Endometrium (tissue), 2 donors: ENCODE measurements around the gene MEIOSIN.

Source experiments
- FAIRE-seq: peaks from 2 replicates; lab custom pipeline; 2012; peaks lifted over from hg19 to GRCh38; lab: Jason Lieb, UNC
- donor health status: control.
- donor health status: control.

MEIOSIN gene

DNA sequence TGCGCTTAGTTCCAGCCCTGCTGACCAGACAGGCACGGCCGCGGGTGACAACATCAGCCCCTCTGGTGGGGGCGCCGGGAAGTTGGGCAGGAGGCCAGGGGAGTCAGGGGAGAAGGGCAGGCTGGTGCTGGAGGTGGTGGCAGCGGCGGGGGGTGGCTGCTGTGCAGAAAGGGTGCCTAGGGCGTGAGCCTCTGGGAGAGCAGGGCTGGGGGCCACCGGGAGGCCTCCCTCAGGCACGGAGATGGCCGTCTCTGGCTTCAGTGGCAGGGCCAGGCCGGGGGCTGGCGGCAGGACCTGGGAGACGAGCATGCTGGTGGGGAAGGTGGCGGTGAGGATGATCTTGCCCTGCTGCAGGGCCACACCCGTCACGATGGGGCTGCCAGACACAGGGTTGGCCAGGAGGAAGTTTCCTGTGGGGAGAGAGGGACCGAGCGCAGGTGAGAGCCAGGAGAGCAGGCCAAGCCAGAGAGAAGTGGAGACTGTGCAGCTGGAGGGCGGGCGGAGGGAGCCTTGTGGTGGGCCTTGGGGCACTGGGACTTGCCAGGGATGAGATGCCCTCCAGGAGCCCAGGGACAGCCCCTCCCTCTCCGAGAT lies 32.6 kb downstream of the MEIOSIN start:
- FAIRE-seq = no peak

DNA sequence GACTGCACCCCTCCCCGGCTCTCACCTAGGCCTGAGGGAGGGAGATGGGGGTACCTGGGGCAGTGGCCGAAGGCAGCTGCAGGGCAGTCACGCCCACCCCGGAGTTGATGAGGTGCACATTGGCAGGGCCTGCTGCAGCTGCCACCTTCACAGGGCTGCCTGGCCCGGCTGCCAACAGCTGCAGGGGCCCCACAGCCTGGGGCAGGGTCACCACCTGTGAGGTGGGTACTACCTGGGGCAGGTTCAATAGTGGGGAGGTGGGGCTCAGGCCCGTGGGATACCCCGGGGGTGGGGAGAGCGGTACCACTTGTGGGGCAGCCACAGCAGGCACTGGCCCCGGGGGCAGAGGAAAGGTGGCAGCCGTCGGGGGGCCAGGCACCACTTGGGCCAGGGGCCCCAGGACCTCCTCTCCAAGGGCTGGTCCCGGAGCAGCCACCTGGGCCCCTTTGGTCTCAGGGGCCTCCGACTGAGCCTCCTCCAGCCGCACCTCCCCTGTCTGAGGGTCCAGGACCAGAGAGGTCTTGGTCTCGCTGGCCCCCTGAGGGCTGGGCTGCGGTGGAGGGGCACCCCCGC lies 33.1 kb downstream of the MEIOSIN start:
- no peak for FAIRE-seq

DNA sequence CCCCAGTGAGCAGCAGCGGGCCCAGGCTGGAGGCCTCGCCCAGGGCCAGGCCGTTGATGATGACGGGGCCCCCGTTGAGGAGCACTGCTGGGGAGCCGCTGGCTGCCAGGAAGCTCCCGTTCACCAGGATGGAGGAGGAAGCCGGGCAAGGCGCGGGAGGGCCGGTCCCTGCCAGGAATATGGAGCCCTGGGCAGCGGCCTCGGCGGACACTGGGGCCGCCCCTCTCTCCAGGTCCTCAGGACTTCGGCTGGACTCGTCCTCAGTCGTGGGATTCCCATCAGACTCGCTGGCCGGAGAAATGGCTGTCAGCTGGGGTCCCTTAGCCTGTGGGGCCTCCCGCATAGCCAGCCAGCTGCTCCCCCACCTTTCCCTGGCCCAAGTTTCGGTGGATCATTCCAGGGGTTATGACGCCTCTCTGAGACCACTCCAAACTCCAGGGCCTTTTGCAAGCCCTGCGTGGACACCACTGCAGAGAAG lies 33.7 kb downstream of the MEIOSIN start:
- FAIRE-seq = no peak

DNA sequence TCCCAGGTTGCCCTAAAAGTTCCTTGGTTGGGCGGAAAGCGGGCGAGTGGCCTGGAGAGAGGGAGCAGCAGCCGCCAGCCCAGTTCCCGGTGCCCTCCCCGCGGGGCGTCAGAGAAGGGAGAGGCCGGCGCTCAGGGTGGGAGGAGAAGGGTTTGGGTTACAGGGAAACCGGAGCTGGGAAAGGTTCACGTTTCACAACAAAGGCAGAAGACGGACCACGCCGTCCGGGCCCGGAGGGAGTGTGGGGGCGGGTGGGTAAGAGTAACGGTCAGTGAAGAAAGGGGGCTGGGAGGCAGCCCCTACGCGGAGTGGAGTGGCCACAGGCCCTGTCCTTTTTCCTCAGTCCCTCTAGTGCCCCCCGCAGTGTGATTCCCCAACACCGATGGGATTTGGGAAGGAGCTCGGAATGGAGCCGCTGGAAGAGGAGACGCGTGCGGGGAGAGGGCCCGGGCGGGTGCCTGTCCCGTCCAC lies 34.2 kb downstream of the MEIOSIN start:
- no peak for FAIRE-seq

- no peak for FAIRE-seq
Observed at GRCh38 chr19:45767881-45768654, 34.8 kb downstream of the MEIOSIN start.

GRCh38 chr19:45768655-45768983 lies 35.4 kb downstream of the MEIOSIN start:
- no peak for FAIRE-seq

DNA sequence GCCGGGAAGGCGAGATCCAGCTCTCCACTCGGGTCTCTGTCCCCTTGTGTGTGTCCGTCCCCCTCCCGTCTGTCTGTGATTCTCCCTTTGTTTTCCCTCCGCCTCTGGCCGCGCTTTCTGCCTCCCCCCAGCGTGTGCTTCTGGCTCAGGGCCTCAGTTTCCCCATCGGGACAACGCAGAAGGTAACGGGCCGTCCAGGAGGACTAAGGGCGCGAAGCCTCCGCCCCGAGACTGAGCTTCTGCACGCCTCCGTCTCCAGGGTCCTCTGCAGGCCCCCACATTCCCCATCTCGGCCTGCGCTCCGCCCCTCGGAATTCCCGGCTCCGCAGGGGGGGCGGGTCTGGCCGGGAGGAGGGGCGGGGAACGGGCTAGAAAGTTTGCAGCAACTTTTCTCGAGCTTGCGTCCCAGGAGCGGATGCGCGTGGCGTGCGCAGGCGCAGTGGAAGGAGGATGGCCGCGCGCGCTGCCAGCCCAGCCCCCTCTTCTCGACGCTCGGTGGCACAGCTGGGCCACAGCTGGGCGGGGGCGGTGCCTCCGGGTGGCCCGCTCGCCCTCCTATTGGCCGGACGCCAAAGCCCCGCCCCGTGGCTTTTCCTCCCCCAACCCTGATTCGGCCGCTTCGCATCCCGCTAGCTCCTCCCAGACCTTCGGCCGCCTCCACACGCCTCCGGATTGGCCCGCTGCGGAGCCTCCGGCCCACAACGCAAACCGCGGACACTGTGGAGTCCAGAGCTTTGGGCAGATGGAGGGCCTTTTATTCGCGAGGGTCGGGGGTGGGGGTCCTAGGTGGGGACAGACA lies 35.9 kb downstream of the MEIOSIN start, which contains the start of gene SIX5:
TSS of gene SIX5 (minus strand) at position 269 of the 799 bp plus-strand sequence. CDS start 408 bp downstream, outside the sequence.
- peak; percentile 92 for FAIRE-seq

DNA sequence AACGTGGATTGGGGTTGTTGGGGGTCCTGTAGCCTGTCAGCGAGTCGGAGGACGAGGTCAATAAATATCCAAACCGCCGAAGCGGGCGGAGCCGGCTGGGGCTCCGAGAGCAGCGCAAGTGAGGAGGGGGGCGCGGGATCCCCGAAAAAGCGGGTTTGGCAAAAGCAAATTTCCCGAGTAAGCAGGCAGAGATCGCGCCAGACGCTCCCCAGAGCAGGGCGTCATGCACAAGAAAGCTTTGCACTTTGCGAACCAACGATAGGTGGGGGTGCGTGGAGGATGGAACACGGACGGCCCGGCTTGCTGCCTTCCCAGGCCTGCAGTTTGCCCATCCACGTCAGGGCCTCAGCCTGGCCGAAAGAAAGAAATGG lies 36.6 kb downstream of the MEIOSIN start:
- no peak for FAIRE-seq

- peak; percentile 96 for FAIRE-seq
Observed at GRCh38 chr19:45770192-45771101, 37.2 kb downstream of the MEIOSIN start.

DNA sequence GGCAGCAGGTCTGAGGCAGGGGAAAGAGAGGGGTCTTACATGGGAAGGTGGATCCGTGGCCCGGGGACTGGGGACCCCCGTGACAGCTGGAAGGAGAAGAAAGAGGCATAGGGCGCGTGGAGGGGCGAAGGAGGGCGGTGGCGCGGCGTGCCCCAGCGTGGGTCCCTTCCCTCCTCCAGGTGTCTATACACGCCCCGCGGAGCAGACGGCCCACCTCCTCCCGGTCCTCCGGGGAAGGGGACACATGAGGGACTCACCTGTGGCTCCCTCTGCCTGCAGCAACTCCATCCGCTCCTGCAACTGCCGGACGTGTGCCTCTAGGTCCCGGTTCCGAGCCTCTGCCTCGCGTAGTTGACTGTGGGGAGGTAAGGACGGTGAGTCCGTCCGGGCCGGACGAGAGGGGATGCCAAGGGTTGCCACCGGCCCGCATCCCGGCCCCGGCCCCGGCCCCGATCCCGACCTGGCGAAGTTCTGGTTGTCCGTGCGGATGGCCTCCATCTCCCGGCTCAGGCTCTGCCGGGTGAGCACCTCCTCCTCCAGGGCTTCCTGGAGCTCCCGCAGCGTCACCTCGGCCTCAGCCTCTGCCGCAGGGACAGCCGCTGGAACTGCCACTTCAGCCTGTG lies 38.2 kb downstream of the MEIOSIN start:
- no peak for FAIRE-seq

DNA sequence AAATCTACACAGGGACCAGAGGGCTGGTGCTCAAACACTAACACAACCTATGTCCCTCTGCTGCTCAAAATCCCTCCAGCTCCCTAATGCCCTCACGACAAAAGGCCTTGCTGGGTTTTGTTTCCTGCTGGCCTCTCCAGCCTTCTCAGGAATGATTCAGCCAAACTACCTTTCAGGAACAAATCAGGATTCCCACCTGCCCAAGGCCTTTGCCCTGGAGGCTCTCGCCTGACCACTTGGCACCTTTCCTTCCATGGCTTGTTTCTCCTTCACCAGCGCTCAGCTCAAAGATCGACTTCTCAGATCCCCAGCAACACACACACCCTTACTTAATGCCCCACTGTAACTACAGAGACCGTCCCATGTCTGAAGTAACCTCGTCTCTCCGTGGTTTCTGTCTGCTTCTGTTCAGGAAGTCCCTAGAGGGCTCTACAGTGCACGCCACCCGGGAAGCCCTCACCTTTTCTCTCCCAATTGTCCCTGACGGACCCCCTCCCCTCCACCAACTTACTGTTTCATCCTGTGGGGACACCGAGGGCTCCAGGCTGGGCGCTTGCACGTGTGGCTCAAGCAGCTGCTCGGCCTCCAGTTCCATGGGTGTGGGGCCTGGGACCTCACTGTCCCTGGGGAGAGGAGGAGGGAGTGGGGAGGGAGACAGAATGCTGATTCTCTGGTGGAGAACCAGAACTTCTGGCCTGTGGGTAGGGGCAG lies 39.0 kb downstream of the MEIOSIN start:
- FAIRE-seq = no peak

DNA sequence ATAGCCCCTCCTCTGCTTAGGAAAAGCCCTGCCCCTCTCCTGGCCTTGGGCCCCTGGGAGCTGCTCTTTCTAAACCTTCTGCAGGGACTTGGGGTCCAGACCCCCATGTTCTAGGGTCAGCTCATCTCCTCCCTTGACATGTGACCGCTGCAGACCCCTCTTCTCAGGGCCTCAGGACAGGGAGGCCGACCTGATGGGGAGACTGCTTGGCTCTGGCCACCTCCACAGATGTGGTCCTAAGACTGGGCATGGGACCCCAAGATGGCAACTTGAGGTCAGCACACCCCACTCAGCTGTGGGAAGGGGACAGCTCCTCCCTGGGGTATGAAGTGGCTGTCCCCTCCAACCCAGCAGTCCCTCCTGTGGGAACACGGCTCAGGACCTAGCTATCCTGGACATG lies 39.7 kb downstream of the MEIOSIN start:
- no peak for FAIRE-seq

- no peak for FAIRE-seq
Observed at GRCh38 chr19:45773384-45773783, 40.1 kb downstream of the MEIOSIN start.

DNA sequence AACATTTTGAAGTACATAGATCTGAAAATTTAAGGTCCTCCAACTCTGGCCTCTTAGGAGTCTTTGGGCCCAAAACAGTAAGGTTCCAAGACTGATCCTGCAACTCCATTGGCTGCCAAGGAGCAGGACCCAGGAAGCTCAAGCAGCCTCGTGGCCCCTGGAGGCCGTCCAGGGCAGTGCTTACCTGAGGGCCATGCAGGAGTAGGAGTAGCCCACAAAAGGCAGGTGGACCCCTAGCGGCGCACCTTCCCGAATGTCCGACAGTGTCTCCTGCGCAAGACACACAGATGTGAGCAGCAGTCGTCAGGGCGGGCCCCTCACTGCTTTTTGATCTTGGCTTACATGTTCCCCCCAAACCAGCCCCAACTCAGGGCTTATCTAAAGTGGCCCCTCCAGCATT lies 41.5 kb downstream of the MEIOSIN start:
- FAIRE-seq = no peak

DNA sequence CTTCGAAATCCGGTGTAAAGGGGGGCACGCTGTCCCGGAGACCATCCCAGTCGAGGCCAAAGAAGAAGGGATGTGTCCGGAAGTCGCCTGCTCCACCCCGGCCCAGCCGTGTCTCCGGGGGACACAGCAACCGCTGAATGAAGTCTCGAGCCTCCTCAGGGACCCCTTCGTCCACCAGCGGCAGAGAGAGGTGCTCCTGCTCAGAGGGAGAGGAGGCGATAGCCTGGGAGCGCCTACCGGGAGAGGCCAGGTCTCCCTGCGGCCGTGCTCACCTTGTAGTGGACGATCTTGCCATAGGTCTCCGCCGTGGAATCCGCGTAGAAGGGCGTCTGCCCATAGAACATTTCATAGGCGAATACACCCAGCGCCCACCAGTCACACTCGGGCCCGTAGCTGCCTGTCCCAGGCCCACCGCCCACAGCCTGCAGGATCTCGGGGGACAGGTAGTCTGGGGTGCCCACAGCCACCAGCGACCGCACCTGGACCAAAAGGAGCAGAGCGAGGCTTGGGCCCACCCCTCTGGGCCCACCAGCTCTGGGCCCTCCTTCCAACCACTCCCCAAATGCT lies 44.2 kb downstream of the MEIOSIN start:
- FAIRE-seq = no peak

- FAIRE-seq = no peak
Observed at GRCh38 chr19:45778010-45778661, 44.9 kb downstream of the MEIOSIN start.

GRCh38 chr19:45779231-45780145 lies 46.2 kb downstream of the MEIOSIN start:
- no peak for FAIRE-seq

GRCh38 chr19:45780146-45780447 lies 46.9 kb downstream of the MEIOSIN start:
- no peak for FAIRE-seq
